Measurements from ENCODE around the gene SKOR2. TPM values are rescaled to one million over a fixed set of nuclear protein-coding genes. Genes with fewer than 3 reads are reported as not detected.

SKOR2 gene
- total and polyA plus RNA-seq, 2 of the 13 experiments (the other 11 are each of a cell fraction or from before 2014, with no cell fraction given), result not detected

GRCh38 chr18:47175898-47176575, 75.4 kb downstream of the SKOR2 start, which contains the start of gene IER3IP1 (continued):
- TF ChIP-seq ZNF18 (CRISPR knock-in tag; IDR thresholded peaks at IDR 0.05; ENCODE audit: insufficient replicate concordance), result no peak
- TF ChIP-seq ZNF484 (CRISPR knock-in tag; IDR thresholded peaks at IDR 0.05; ENCODE audit: borderline replicate concordance, low read depth), result no peak
- TF ChIP-seq ZNF460 (CRISPR knock-in tag; IDR thresholded peaks at IDR 0.05; ENCODE audit: borderline replicate concordance), result no peak
- TF ChIP-seq ZNF607 (CRISPR knock-in tag; IDR thresholded peaks at IDR 0.05; ENCODE audit: borderline replicate concordance), result no peak
- TF ChIP-seq JUNB (CRISPR knock-in tag; IDR thresholded peaks at IDR 0.05; ENCODE audit: borderline replicate concordance), result no peak
- TF ChIP-seq NFKBIZ (CRISPR knock-in tag; IDR thresholded peaks at IDR 0.05), result no peak
- TF ChIP-seq RXRA (CRISPR knock-in tag; IDR thresholded peaks at IDR 0.05), result peak; percentile 65
- peak; percentile 69; the same call in 1 of the 2 replicates for TF ChIP-seq MEF2D (CRISPR knock-in tag; IDR thresholded peaks at IDR 0.05)
- TF ChIP-seq CREB3 (CRISPR knock-in tag; IDR thresholded peaks at IDR 0.05), result no peak
- TF ChIP-seq HBP1 (CRISPR knock-in tag; IDR thresholded peaks at IDR 0.05; ENCODE audit: low read depth), result peak; percentile 73; the same call in 1 of the 2 replicates
- no peak for TF ChIP-seq PAWR (CRISPR knock-in tag; IDR thresholded peaks at IDR 0.05; ENCODE audit: borderline replicate concordance)
- TF ChIP-seq, protein P1, sequence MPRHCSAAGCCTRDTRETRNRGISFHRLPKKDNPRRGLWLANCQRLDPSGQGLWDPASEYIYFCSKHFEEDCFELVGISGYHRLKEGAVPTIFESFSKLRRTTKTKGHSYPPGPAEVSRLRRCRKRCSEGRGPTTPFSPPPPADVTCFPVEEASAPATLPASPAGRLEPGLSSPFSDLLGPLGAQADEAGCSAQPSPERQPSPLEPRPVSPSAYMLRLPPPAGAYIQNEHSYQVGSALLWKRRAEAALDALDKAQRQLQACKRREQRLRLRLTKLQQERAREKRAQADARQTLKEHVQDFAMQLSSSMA (CRISPR knock-in tag; IDR thresholded peaks at IDR 0.05), result 0 out of 2 replicates have a peak, but pooled peaks have one; percentile 70
- TF ChIP-seq MAZ (IDR thresholded peaks at IDR 0.05; ENCODE audit: borderline replicate concordance, low read depth, low read length), result no peak
- 0 out of 2 replicates have a peak, but pooled peaks have one; percentile 27 for TF ChIP-seq MAZ (CRISPR knock-in tag; IDR thresholded peaks at IDR 0.05; ENCODE audit: low read depth)
- TF ChIP-seq CCAR2 (optimal IDR thresholded peaks at IDR 0.05; ENCODE audit: low read depth, low read length), result no peak
- peak; percentile 86; the same call in 1 of the 2 replicates for TF ChIP-seq ZNF556 (CRISPR knock-in tag; IDR thresholded peaks at IDR 0.05; ENCODE audit: borderline replicate concordance)
- 0 out of 2 replicates have a peak, but pooled peaks have one; percentile 27 for TF ChIP-seq MIER2 (CRISPR knock-in tag; IDR thresholded peaks at IDR 0.05)
- no peak for TF ChIP-seq ZNF432 (CRISPR knock-in tag; IDR thresholded peaks at IDR 0.05; ENCODE audit: borderline replicate concordance)
- TF ChIP-seq, protein P2, sequence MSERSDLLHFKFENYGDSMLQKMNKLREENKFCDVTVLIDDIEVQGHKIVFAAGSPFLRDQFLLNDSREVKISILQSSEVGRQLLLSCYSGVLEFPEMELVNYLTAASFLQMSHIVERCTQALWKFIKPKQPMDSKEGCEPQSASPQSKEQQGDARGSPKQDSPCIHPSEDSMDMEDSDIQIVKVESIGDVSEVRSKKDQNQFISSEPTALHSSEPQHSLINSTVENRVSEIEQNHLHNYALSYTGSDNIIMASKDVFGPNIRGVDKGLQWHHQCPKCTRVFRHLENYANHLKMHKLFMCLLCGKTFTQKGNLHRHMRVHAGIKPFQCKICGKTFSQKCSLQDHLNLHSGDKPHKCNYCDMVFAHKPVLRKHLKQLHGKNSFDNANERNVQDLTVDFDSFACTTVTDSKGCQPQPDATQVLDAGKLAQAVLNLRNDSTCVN (CRISPR knock-in tag; IDR thresholded peaks at IDR 0.05; ENCODE audit: borderline replicate concordance), result 0 out of 2 replicates have a peak, but pooled peaks have one; percentile 41
- TF ChIP-seq ZNF704 (CRISPR knock-in tag; IDR thresholded peaks at IDR 0.05; ENCODE audit: borderline replicate concordance), result no peak

Measured in HepG2 (cell line).